Stimulated activated naive CD4-positive, alpha-beta T cell (primary cell): ENCODE data around the gene TTLL10.
"Not testable (repeated sequence)": the region's sequence is repeated elsewhere in the genome, so short reads cannot be mapped to it uniquely, and the experiment has no call there.

Experiments
- DNase-seq, 6 experiments: peaks; one replicate each; lab custom pipeline; 2025; lab: John Stamatoyannopoulos, UW

Gene TTLL10

GRCh38 chr1:1189111-1189510 lies 15.4 kb downstream of the TTLL10 start:
- no peak for DNase-seq

DNA sequence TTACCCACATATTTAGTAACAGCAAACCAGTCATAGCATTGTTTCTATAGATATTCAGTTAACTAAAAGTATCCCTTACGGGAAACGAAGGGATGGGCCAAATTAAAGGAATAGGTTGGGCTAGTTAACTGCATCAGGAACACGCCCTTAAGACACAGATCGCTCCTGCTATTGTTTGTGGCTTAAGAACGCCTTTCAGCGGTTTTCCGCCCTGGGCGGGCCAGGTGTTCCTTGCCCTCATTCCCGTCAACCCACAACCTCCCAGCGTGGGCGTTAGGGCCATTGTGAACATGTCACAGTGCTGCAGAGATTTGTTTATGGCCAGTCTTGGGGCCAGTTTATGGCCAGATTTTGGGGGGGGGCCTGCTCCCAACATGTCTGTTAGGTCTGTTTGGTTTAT lies 18.1 kb downstream of the TTLL10 start:
- no peak for DNase-seq

DNA sequence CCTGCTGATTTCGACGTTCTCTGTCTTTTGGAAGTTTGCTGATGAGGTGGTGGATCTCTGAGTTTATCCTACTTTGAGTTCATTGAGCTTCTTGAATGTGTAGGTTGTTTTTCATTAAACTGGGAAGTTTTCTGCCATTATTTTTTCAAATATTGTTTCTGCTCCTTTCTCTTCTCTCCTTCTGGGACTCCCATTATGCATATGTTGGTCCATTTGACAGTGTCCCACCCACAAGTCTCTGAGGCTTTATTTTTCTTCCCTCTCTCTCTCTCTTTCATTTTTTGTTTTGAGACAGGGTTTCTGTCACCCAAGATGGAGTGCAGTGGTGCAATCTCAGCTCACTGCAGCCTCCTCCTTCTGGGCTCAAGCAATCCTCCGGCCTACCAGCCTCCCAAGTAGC lies 21.0 kb downstream of the TTLL10 start:
- no peak for DNase-seq

DNA sequence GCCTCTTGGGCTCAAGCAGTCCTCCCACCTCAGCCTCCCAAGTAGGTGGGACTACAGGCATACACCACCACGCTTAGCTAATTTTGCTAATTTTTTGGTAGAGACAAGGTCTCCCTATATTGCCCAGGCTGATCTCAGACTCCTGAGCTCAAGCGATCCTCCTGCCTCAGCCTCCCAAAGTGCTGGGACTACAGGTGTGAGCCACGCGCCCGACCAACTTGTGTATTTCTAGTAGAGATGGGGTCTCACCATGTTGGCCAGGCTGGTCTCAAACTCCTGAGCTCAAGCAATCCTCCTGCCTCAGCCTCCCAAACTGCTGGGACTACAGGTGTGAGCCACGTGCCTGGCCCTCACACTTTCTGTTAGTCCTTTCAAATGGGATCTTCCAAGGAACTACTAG lies 22.0 kb downstream of the TTLL10 start:
- DNase-seq = not testable (repeated sequence)

DNA sequence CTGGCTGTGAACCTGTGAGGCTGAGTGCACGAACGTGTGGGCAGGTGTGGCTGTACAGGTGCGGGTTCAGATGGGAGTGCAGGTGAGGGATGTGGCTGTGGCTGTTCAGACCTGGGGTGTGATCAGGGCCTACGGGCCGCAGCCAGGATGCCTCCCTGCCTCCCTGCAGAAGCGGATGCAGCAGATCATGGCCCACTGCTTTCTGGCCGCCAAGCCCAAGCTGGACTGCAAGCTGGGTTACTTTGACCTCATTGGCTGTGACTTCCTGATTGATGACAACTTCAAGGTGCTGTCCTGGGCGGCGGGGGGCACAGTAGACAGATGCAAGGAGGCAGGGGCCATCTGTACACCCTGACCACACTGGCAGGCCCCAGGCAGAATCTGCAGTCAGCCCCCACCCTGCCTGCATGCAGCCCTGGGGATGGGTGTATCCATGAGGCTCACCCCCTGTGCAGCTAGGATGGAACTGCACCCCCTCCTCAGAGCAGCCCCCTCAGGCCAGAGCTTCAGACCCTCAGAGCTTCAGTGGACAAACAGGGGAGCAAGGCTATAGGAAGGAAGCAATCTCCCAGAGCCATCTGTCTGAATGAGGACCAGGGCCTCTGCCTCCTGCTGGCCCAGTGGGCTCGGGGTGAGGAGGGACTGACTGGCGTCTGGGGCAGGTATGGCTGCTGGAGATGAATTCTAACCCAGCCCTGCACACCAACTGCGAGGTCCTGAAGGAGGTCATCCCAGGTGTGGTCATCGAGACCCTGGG lies 22.9 kb downstream of the TTLL10 start:
- DNase-seq = no peak

DNA sequence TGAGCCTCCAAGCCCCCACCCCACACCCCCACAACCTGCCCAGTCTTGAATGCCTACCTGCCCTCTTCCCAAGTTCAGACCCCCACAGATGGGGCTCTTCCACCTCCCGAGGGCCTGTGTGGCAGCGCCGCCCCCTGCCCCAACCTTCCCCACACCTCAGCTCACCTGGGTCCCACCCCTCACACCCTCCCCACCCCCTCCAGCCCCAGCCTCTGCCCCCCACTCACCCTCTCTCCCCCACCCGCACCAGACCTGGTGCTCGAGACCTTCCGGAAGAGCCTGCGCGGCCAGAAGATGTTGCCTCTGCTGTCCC lies 23.5 kb downstream of the TTLL10 start:
- DNase-seq = no peak

DNA sequence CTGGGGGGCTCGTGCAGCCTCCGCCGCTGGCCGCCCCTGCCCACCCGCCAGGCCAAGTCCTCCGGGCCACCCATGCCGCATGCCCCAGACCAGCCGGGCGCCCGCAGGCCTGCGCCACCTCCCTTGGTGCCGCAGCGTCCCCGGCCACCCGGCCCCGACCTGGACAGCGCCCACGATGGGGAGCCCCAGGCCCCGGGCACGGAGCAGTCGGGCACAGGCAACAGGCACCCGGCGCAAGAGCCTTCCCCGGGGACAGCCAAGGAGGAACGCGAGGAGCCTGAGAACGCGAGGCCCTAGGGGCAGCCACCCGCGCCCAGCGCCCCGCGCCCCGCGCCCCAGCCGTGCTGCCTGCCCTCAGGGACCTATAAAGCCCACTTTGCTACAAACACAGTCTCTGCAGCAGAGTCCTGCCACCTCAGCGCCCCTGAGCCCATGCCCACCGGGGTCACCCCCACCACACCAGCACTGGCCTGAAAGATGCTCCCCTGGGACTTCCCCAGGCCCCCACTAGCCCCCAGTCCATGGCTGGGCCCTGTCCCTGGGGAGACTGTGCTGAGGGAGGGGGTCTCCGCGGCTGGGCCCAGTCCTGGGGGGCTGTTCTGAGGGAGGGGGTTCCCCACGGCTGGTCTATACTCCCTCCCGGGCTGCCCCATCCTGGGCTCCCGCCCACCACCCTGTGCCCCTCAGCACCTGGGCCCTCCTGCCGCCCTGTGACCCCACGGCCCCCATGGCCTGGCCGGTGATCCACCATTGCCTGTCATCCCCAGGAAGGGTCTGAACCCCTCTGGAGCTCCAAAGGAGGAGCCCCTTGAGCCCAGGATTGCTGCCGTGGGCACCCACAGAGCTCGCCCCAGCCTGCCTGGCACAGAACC lies 24.1 kb downstream of the TTLL10 start:
- no peak for DNase-seq

GRCh38 chr1:1198423-1199140 lies 24.9 kb downstream of the TTLL10 start:
- no peak for DNase-seq

DNA sequence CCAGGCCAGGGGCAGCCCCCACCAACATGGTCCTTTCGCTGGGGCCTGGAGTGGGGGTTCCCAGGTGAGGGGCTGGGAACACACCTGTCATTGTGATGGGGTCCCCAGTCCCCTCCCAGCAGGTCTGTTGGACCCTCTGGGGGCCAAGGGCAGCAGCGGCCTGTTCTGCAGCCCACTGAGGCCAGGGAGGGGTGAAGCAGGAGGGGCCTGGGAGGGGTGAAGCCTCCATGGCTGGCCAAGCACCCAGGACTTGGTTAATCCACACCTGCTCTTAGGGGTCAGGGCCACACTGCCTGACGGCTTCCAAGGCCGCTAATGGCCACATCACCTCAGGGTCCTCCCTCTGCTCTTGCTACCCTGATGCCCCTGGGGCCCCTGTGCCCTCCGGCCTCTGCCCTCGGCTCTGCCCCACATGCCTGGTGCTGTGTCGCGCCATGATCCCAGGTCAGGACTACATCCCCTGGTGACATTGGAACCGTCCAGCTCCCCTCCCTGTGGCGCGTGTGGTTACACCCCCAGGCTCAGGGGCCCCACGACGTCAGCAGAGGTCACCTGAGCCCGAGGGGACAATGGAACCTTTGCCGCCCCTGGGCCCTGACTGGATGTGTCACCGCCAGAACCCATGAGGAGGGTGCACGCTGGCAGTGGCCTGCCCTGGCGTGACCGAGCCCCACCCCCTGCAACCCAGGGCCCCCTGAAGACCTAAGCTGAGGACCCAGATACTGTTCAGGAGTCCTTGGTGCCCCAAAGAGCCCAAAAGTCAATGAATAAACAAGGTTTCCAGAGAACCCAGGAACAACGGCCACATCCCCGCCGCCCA lies 25.7 kb downstream of the TTLL10 start:
- no peak for DNase-seq

GRCh38 chr1:1199961-1200875 lies 26.5 kb downstream of the TTLL10 start:
- no peak for DNase-seq

DNA sequence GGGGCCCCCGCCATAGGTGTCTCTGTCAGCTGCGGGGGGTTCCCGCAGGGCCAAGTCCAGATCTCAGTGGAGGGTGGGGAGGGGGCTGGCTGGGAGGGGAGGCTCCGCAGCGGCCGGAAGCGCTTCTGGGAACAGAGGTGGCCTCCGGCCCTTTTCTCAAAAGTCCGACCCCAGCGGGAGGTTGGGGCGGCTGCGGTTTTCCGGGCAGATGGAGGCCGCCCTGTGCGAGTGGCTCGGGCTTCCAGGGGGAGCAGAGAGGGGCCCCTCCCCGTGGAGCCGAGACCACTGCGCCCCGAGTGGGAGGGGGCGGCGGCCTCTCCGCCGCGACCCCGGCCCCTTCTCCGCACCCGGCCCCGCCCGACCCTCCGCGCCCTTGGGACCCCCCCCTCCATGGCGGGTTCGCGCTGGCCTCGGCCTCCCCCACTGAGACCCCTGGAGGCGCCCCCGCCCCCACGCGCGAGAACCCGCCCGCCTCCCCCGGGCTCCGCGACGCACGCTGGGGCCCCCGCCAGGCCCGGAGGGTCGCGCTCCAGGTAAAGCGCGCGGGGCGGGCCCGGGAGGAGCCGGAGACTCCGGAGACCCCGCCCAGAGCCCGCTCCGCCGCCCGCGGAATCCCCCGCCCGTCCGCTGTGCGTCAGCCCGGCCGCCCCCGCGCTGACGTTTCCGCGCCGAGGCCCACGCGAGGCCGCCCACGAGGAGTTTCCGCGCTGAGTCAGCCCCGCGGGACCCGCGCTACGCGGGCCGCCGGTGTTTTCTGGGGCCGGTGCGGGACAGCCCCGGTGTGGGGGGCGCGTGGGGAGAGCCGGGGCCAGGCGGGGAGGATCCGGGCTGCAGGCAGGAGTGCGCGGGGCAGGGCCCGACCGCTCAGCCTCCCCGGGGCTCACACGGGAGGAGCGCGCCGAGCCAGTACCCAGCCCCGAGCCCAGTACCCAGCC lies 27.5 kb downstream of the TTLL10 start:
- peak; percentile 72 to 85 (median 81) for DNase-seq

DNA sequence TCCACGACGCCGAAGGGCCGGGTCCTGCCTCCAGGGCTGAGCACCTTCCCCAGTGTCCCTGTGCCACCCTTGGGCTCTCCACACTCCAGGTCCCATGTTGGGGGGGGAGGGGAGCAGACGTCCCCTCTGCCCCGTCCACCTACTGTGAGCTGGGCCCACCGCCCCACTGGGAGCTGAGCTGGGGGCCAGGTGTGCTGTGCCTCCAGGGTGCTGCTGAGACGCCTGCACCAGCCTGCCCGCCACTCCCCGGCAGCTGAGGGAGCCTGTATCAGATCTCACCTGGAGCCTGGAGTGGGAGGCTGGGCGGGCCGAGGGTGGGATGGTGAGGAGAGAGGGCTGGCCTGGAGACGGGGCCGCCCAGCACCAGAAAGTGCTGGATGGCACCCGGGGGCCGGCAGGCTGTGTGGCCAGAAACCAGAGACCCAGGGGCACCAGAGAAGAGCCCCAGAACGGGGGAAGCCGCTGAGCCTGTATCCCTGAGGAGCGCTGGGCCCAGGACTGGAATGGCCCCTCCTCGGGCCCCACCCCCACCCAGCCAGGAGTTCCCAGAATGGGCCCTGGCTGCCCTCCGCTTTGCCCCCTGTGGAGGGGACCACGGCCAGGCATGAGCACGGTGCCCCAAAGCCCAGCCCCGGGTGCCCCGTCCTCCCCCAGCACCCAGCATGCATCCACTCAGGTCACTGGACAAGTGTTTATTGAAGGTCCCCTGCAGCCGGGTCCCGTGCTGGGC lies 29.3 kb downstream of the TTLL10 start:
- DNase-seq = no peak

DNA sequence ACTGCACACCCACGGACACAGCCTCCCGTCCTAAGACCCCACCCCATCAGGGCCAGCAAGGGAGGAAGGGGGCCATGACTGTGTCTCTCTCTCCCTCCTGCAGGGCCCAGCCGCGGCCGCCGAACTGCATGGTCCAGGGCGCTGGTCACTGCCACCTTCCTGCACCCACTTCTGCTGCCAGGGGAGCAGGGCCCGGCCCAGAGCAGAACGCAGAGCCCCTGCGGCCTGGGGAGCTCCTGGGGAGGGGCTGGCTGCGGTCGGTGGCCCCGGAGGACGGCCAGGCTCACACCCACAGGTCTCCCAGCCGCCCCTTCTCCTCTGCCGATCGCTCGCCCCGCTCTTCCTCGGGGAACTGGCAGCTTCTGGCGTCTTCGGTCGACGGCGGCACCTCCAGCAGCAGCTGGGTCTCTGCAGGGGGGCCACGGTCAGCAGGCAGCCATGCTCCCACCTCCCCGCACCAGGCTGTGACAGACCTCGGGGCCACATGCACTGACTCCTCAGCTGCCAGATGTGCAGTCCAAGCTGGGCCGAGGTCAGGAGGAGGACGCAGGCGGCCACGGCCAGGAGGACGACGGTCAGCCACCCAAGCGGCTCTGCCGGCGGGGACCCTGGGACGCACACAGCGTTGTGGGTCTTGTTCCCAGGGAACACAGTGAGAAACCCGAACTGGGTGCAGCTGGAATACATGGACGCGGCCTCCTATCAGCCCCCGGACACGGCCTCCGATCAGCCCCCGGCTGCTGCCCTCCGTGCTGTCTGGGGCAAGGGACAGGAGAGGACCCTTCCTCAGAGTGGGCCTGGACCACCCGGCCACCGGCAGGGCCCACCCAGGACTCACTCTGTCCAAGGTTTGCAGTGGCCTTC lies 30.1 kb downstream of the TTLL10 start:
- no peak for DNase-seq

- no peak for DNase-seq
Observed at GRCh38 chr1:1204425-1204920, 30.8 kb downstream of the TTLL10 start.

DNA sequence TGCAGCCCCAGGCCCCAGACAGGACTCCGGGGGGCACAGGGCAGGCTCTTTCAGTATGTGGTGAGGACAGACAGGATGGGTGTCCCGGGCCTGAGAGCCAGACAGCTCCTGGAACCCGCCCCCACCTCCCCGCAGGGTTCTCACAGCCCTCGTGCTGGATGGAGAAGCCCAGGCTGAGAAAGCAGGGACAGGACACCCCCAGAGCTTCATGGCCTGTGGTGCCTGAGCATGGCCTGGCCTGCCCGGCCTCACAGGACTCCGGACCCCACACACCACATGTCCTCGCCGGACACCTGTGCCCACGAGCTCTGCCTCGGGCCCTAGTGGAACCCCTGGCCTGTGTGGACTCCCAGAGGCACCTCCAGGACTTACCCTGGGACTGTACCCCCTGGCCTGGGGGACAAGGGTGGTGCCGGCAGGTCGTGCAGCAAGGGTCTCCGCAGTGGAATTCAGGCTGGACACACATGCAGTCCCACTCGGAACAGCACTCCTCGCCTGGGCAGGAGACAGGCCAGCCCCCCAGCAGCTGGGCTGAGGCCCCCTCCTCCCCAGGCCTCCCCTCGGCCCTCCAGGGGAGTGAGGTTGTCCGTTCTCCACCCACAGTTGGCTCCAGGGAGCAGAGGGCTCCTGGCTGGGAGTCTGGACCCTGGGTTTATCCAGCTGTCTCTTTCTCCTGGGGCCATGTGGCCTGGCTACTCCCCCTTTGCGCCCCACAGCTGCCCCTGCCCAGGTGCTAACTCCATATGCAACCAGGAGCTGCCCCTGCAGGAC lies 31.5 kb downstream of the TTLL10 start:
- no peak for DNase-seq

DNA sequence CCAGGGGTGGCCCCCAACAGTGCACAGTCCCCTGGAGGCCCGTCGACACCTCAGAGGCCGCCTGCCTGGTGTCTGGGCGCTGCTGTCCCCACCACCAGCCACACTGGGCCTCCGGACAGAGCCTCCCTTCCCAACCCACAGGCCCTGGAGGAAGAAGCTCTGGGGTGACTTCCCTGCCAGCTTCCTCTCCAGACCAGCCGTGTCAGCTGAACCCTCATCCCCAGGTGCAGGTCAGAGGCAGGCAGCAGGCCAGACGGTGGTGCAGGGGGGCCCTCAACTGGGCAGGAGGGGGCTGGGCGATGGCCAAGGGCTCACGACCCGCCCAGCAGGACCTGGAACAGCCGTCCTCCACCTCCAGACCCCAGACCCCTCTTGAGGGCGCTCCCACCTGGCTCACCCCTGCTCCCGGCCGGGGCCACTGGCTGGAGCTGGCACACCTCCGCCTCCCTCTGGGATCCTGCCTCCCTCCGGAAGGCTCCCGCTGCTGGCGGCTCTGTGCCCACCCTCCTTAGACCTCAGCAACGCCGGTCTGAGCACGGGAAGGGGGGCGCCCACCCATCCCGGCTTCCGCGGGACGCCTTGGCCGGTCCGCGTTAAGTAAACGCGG lies 32.2 kb downstream of the TTLL10 start:
- no peak for DNase-seq
